Right lobe of liver (tissue), 6 donors: ENCODE data around the gene RAB31. TPM values are rescaled to one million over a fixed set of nuclear protein-coding genes. Genes with fewer than 3 reads are reported as not detected.

ENCODE experiments used
- ATAC-seq, 4 donors: fragments of 200-7000 bp; cut with Tn5 transposase; one replicate each; pipeline ENCODE4 v1.9.1; 2020; ENCODE audit warnings: mild to moderate bottlenecking in 4 of 4, moderate library complexity in 4 of 4
- DNase-seq, 3 donors: peaks; one replicate each; pipeline ENCODE4 v3.0.0-alpha.2; 2020
- H3K27ac ChIP-seq, 3 donors: fragments of 200-600 bp; one replicate each; pipeline ENCODE4 v1.8.0; 2022
- H3K27me3 ChIP-seq, 2 donors: fragments of 200-600 bp; one replicate each; pipeline ENCODE4 v1.8.0; 2022
- H3K36me3 ChIP-seq, 4 donors: fragments of 200-600 bp; sonication (generic) in 1 of 4; one replicate each; pipeline versions ENCODE4 v1.5.1 to v1.8.0; 2017 to 2022; ENCODE audit warnings: control low read depth in 1 of 4
- H3K4me1 ChIP-seq, 4 donors: fragments of 200-600 bp; sonication (generic) in 1 of 4; one replicate each; pipeline versions ENCODE4 v1.5.1 to v1.8.0; 2017 to 2022; ENCODE audit warnings: control low read depth in 1 of 4
- H3K4me3 ChIP-seq, 3 donors: fragments of 200-600 bp; one replicate each; pipeline ENCODE4 v1.8.0; 2022
- H3K9me3 ChIP-seq, 4 donors: fragments of 200-600 bp; sonication (generic) in 1 of 4; one replicate each; pipeline versions ENCODE4 v1.5.1 to v1.8.0; 2017 to 2022; ENCODE audit warnings: control low read depth in 1 of 4
- CTCF ChIP-seq, 4 donors: fragments of 200-600 bp in 3 of 4; fragments of 450-650 bp in 1 of 4; IDR thresholded peaks; one replicate each; pipeline versions ENCODE4 v1.5.1 to v1.8.0; 2016 to 2022; ENCODE audit warnings: antibody characterized with exemption in 4 of 4, mild to moderate bottlenecking in 2 of 4
- POLR2A ChIP-seq: fragments of 450-650 bp; IDR thresholded peaks from one replicate; pipeline ENCODE4 v1.6.1; 2017; ENCODE audit warnings: antibody characterized with exemption, mild to moderate bottlenecking
- WGBS: methylation state at CpG from one replicate; pipeline ENCODE4 v1.1.6; 2018; ENCODE audit warnings: low coverage, low lambda C conversion rate; ENCODE audit not compliant: insufficient coverage; ENCODE audit errors: missing lambda C conversion rate; 5-methylcytosine and 5-hydroxymethylcytosine counted together
- intact Hi-C, 2 donors: fragments of 100-400 bp; cut with DNase I; formaldehyde crosslinking; loops; one replicate each; pipeline versions ENCODE4 v1.11.2 to v1.14.1; 2022
- total RNA-seq, 6 experiments: library from RNA; depleted of rRNA in 2 of 6; stranded (reverse); fragments of >200 nt in 2 of 6; fragmentation: NEBNext Ultra II Directional in 3 of 6; extraction: Animal tissue kit (Norgen Biotek cat#: 25700) in 3 of 6; gene quantifications; one replicate each; pipeline versions ENCODE4 v1.1.0 to v1.2.4, GENCODE V29; 2016 to 2023
- donor health status: DM: no; HTN: yes; CAD: no.
- donor health status: DM: no; HTN: no; CAD: no.
- donor health status: DM: no; HTN: no; CAD: no.
- donor health status: DM: no; HTN: yes; CAD: no.
- donor health status: DM: no; HTN: yes; CAD: no.

RAB31 gene
- total RNA-seq, 6 experiments from 2014 or later = 3.0 to 14.3 (median 5.4) TPM

GRCh38 chr18:9877655-9878014, 169.5 kb downstream of the RAB31 start:
- Histone ChIP-seq H3K27ac (no peak overlapping the region), H3K27me3 (no peaks in the 10 kb centered on the region), H3K36me3 (no peaks in the 10 kb centered on the region), H3K4me3 (no peak overlapping the region), H3K9me3 (no peaks in the 10 kb centered on the region), H3K4me1 (no peaks in the 10 kb centered on the region)
- no peak for DNase-seq
- ATAC-seq = no peak
- TF ChIP-seq POLR2A (no peak), CTCF (IDR thresholded peaks at IDR 0.05) (no peak)
- intact Hi-C loops = no loop called here

GRCh38 chr18:9878095-9878494, 170.0 kb downstream of the RAB31 start:
- Histone ChIP-seq H3K4me3 (no peak overlapping the region), H3K36me3 (no peaks in the 10 kb centered on the region), H3K9me3 (no peaks in the 10 kb centered on the region), H3K4me1 (no peaks in the 10 kb centered on the region), H3K27ac (no peak overlapping the region), H3K27me3 (no peaks in the 10 kb centered on the region)
- TF ChIP-seq POLR2A = no peak
- TF ChIP-seq CTCF (IDR thresholded peaks at IDR 0.05) = no peak
- intact Hi-C loops = no loop called here
- WGBS = 90% methylated on average over 1 of the region's 1 CpG
- ATAC-seq (no peak), DNase-seq (no peak)

- Histone ChIP-seq H3K9me3 (no peaks in the 10 kb centered on the region), H3K27ac (no peak overlapping the region), H3K4me3 (no peak overlapping the region), H3K36me3 (no peaks in the 10 kb centered on the region), H3K4me1 (no peaks in the 10 kb centered on the region), H3K27me3 (no peaks in the 10 kb centered on the region)
- WGBS = 93% methylated on average over 5 of the region's 6 CpGs
- intact Hi-C loops = no loop called here
- ATAC-seq (no peak), DNase-seq (no peak)
- TF ChIP-seq POLR2A = no peak
- no peak for TF ChIP-seq CTCF (IDR thresholded peaks at IDR 0.05)
Measured at GRCh38 chr18:9878783-9879242, 170.7 kb downstream of the RAB31 start.

GRCh38 chr18:9884090-9884489, 176.0 kb downstream of the RAB31 start:
- no peaks in the 10 kb centered on the region for H3K27me3 ChIP-seq
- H3K4me3 ChIP-seq = no peak overlapping the region
- WGBS = 79% methylated on average over 6 of the region's 6 CpGs
- no peaks in the 10 kb centered on the region for H3K36me3 ChIP-seq
- no peaks in the 10 kb centered on the region for H3K9me3 ChIP-seq
- no peak for TF ChIP-seq CTCF (IDR thresholded peaks at IDR 0.05)
- TF ChIP-seq POLR2A = no peak
- ATAC-seq (no peak), DNase-seq (no peak)
- H3K27ac ChIP-seq = no peak overlapping the region
- intact Hi-C loops = no loop called here
- H3K4me1 ChIP-seq = no peaks in the 10 kb centered on the region

GRCh38 chr18:9884532-9885140, 176.5 kb downstream of the RAB31 start:
- ATAC-seq (no peak), DNase-seq (no peak)
- no peaks in the 10 kb centered on the region for H3K27me3 ChIP-seq
- H3K4me3 ChIP-seq = no peak overlapping the region
- no peaks in the 10 kb centered on the region for H3K36me3 ChIP-seq
- H3K9me3 ChIP-seq = no peaks in the 10 kb centered on the region
- WGBS = 67% methylated on average over 11 of the region's 12 CpGs
- no peak overlapping the region for H3K27ac ChIP-seq
- H3K4me1 ChIP-seq = no peaks in the 10 kb centered on the region
- TF ChIP-seq POLR2A (no peak), CTCF (IDR thresholded peaks at IDR 0.05) (no peak)
- intact Hi-C loops = no loop called here
